RKO (cell line): ENCODE data around the gene CRIP2.
A peak's percentile ranks its signal among the peaks of the same experiment; 100 is the strongest.

Experiments
- DNase-seq: peaks from one replicate; pipeline ENCODE4 v3.0.0-alpha.2; 2016; ENCODE audit warnings: low spot score

The CRIP2 gene, protein sequence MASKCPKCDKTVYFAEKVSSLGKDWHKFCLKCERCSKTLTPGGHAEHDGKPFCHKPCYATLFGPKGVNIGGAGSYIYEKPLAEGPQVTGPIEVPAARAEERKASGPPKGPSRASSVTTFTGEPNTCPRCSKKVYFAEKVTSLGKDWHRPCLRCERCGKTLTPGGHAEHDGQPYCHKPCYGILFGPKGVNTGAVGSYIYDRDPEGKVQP

DNA sequence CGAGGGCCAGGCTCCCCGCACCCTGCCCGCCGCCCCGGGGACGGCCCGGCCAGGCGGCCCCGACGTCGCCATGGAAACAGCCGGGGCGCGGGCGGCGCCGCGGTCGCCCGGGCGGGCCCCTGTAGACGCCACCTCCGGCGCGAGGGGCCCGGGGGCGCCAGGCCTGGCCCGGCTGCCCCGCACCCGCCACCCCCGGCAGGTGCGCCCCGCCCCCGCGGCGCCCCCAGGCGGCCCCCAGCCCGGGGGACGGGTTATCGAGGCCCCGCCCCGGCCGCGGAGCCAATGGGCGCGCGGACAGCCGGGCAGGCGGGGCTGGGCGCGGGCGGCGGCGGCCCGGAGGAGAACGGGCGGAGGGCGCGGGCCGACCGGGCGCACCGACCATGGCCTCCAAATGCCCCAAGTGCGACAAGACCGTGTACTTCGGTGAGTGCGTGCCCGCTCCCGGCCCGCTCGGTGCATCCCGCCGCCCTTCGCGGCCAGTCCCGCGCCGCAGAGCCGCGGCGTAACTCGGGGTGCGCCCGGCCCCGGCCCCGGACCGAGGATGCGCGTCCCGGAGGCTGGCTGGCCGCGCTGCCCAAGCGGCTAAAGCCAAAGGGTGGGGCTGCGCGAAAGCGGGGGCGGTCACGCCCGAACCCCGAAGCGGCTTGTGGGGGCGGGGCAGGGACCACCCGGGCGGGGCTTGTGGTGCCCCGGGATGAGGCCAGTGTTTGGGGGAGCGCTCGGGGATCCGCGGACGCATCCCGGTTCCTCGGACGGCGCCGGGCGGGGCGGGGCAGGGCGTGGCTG is at the start of gene CRIP2:
TSS of gene CRIP2 (plus strand) at position 339 of the 786 bp plus-strand sequence. CDS start at position 381, 42 bp downstream.
- DNase-seq = peak; percentile 38

- DNase-seq = no peak
Measured at GRCh38 chr14:105424861-105425260, 49.8 kb upstream of the CRIP2 start.

DNA sequence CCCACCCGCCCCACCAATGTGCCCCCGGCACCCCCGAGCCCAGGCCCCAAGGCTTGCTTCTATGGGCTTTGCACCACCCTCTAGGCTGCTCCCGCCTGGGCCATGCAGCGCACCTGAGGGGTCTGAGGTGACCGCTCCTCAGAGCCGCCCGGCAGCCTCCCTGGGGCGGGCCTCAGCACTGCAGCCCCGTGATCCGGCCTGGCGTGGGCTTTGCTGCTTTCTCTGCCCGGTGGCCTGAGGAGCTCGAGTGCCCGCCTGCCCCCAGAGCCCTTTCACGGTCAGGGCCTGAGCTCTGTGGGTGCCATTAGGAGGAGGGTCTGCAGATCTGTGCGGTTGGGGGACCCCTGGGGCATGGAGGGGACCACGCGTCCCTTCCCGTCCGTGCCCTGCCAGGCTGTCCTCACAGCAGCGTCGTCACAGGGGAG is 48.8 kb upstream of the CRIP2 start:
- DNase-seq = no peak

GRCh38 chr14:105426416-105427130 is 48.0 kb upstream of the CRIP2 start:
- no peak for DNase-seq

GRCh38 chr14:105427412-105427811 is 47.2 kb upstream of the CRIP2 start:
- no peak for DNase-seq

DNA sequence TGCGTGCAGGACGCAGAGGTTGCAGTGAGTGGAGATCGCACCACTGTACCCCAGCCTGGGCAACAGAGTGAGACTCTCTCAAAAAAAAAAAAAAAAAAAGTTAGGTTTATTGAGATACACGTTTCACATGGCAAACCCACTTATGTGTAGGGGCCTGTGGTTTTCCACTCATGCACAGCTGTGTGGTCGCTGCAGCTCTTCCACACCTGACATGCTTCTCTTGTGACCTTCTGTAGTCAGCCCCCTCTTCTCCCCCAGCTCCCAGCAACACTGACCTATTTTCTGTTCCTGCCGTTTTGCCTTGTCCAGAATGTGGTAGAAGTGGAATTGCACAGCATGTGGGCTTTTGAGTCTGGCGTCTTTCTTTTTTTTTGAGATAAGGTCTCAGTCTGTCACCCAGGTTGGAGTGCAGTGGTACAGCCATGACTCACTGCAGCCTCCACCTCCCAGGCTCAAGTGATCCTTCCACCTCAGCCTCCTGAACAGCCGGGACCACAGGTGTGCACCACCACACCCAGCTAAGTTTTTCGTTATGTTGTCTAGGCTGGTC is 46.6 kb upstream of the CRIP2 start:
- DNase-seq = no peak

DNA sequence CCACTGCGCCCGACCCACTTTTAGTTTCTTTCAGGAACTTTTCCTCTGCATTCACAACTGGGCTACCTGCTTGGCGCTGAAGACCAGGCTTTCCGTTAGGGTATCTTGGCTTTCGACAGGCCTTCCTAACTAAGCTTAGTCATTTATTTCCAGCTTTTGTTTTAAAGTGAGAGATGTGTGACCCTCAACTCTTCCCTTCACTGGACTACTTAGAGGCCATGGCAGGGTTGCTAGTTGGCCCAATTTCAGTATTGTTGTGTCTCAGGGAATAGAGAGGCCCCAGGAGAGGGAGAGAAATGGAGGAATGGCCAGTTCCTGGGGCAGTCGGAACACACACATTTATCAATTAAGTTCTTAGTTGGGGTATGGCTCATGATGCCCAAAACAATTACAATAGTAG is 44.6 kb upstream of the CRIP2 start:
- DNase-seq = no peak

GRCh38 chr14:105430565-105430964 is 44.1 kb upstream of the CRIP2 start:
- DNase-seq = peak; percentile 49

- DNase-seq = no peak
Measured at GRCh38 chr14:105431256-105431655, 43.4 kb upstream of the CRIP2 start.

GRCh38 chr14:105432657-105433056 is 42.0 kb upstream of the CRIP2 start:
- no peak for DNase-seq

- no peak for DNase-seq
Measured at GRCh38 chr14:105433161-105433605, 41.4 kb upstream of the CRIP2 start.

GRCh38 chr14:105436402-105436801 is 38.2 kb upstream of the CRIP2 start:
- DNase-seq = no peak

DNA sequence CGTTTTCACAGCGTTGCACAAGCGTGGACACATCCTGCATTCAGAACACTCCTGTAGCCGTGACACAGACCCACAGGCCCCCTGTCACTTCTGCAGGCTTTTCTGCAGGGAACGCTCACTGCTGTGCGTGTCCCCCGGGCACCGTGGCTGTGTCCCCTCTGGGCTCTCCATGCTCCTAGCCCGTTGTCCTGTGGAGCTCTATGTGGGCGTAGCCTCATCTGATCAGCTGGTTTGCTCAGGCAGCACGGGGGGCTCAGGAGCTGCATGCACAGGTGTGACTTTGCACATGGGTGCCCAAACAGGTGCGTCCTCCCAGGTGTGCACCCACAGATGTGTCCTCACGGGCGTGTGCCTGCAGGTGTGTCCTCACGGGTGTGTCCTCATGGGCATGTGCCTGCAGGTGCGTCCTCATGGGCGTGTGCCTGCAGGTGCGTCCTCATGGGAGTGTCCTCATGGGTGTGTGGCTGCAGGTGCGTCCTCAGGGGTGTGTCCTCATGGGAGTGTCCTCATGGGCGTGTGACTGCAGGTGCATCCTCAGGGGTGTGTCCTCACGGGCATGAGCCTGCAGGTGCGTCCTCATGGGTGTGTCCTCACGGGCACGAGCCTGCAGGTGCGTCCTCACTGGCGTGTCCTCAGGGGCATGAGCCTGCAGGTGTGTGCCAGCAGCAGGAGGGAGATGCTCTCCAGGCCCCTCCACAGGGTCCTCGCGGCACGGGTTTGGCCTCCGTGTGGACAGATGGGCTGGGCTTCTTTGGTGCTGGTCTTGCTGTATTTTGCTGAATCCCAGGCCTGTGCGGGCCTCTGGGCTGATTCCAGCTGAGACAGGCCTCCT is 37.5 kb upstream of the CRIP2 start:
- DNase-seq = no peak

DNA sequence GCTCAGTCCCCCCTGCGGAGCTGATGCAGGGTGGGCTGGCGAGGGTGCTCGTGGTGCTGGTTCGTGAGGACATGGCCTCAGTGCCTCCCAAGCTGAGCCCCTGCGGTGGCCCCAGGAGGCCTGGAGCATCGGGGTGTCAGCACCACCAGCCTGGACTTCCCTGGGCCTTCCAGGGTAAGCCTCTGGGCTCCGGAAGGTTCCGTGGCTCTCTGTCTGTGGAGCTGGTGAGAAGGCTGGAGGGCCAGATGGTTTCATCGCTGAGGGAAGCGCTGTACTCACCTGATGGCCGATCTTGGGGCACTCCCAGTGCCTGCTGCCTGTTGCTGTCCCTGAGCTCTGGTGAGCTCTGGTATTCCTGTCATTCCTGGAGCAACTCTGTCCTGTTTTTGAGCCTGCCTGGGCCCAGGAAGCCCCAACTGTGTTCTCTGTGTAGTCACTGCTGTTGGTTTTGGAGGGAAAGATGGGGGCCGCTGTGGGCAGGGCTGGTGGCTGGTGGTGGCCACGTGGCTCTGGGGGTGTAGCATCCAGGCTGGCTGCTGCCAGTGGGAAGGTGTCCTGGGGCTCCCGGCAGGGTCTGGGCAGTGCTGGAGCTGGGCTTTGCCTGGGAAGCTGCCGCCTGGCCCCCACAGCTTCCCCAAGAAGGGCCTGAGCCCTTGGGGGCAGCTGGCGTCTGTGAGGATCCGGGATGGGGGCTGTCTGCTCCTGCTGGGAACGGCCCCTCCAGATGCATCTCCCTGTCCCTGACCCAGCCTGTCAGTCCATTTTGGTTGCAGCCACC is 36.7 kb upstream of the CRIP2 start:
- no peak for DNase-seq

DNA sequence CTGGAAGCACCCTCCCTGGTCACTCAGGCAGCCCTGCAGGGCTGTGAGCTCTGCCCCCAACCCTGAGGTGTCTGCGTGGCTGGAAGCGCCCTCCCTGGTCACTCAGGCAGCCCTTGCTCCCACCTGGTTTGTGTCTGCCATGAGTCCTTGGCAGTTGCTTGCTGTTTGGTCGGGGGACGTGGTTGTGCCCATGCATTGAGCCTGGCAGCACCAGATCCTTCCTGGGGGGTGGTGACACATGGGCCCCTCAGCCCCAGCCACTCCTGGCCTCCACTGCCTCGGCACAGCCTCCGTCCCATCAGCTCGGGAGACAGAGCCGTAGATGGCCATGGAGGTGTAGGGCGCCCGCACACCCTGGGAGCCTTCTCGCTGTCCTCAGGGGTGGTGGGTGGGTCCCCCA is 35.4 kb upstream of the CRIP2 start:
- DNase-seq = no peak

DNA sequence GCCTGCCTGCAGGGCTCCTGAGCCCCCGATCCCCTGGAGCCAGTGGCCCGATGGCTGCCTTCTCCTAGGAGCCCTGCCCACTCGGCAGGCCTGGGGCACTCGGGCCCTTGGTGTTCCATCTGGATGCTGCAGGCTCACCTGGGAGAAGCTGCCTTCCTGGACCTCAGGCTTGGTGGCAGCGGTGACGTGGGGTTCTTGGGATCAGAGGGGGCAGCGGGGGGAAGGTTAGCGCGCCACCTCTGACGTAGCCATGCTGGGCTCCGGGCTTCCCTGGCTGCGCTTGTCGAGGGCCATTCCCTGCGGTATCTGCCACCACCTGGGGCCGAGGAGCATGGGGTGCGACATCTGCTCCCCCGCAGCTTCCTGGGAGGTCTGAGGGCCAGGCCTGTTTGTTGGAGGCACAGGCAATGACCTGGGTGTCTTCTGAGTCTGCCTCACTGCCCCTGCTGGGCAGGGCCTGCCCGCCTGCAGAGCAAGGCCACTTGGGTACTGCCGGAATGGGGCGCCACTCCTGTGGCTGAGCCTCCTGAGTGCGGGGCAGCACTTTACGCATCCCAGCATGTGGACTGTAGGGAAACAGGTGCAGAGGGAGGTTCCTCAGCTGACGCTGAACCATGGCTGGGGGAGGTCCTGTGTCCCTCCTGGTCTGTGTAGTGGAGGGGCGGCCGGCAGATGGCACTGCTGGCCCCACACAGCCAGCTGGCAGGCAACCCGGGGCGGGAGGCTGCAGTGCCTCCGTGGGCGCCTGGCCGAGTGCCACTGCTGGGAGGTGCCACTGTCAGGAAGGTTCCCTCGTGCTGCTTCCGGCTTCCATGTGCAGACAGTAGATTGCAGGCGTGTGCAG is 34.7 kb upstream of the CRIP2 start:
- no peak for DNase-seq

DNA sequence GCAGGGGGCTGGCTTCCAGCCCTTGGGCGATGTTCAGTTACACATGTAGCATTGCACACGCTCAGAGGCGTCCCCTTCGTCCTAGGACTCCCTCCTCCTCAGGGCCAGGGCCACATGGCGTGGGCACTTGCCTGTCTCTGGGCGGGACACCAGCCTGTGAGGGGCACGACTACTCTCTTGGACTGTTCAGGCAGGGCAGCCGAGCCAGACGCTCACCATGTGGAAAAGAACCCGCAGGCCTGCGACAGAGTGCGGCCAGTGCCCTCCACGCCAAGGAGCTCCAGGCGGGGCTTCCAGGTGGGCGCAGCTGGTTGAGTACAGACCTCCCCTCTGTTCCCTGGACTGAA is 34.1 kb upstream of the CRIP2 start:
- no peak for DNase-seq

DNA sequence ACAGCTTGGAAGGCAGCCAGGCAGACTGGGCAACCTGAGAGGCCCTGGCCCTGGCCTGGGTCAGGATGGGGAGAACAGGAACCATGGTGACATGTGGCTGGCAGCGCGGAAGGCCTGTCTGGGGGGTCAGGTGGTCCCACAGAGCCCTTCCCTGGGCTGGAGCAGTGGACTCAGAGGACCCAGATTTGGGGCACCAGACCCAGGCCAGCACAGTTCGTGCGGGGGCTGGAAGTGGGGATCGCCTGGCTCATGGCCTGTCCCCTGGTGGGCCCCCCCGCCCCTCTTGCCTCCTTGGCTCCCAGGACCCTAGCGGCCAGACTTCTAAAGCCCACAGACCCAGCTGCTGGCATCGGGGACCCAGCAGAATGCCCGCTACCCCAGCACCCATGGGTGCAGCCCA is 33.6 kb upstream of the CRIP2 start:
- DNase-seq = no peak

DNA sequence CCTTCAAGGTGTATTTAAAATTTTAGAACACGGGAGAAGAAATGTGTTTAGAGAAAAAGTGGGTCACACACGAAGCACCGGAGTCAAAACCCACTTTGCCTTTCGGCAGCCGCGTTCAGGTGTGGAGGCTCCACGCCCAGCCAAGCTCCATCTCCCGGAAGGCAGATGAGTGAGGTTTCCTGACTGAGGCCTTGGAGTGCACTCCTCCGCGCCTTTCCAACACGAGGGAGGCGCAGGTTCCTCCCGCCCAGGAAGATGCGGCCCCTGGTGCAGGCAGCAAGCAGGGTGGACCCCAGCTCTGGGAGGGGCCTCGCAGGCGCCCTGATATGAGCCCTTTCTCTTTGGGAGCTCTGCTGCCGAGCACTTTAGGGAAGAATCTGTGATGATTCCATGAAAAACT is 32.5 kb upstream of the CRIP2 start:
- no peak for DNase-seq

- DNase-seq = no peak
Measured at GRCh38 chr14:105442834-105443233, 31.8 kb upstream of the CRIP2 start.
